Neuronal stem cell (in vitro differentiated cells): ENCODE data around the gene LAMC3.

Experiments used
- DNase-seq: peaks from one replicate; pipeline ENCODE4 v3.0.0-alpha.2; 2013; ENCODE audit warnings: low spot score
- H2AFZ ChIP-seq: one replicate; pipeline ENCODE4 v1.6.1; 2013; ENCODE audit warnings: mild to moderate bottlenecking, low read length, inconsistent platforms
- H2AK5ac ChIP-seq: 2 replicates; pipeline ENCODE4 v1.6.1; 2013; ENCODE audit warnings: low read depth, mild to moderate bottlenecking, inconsistent platforms, low read length, moderate library complexity, mixed read lengths
- H2BK120ac ChIP-seq: 2 replicates; pipeline ENCODE4 v1.6.1; 2013; ENCODE audit warnings: low read depth, mild to moderate bottlenecking, inconsistent platforms, low read length, moderate library complexity, mixed read lengths
- H2BK12ac ChIP-seq: one replicate; pipeline ENCODE4 v1.6.1; 2013; ENCODE audit warnings: low read length, inconsistent platforms
- H2BK15ac ChIP-seq: 2 replicates; pipeline ENCODE4 v1.6.1; 2013; ENCODE audit warnings: mild to moderate bottlenecking, low read length, inconsistent platforms, mixed read lengths
- H2BK5ac ChIP-seq: one replicate; pipeline ENCODE4 v1.6.1; 2013; ENCODE audit warnings: inconsistent platforms, mild to moderate bottlenecking, low read length, moderate library complexity
- H3K14ac ChIP-seq: one replicate; pipeline ENCODE4 v1.6.1; 2013; ENCODE audit warnings: low read length, inconsistent platforms
- H3K18ac ChIP-seq: 2 replicates; pipeline ENCODE4 v1.6.1; 2013; ENCODE audit warnings: low read length, inconsistent platforms
- H3K23ac ChIP-seq: 2 replicates; pipeline ENCODE4 v1.6.1; 2013; ENCODE audit warnings: low read depth, mild to moderate bottlenecking, mixed read lengths, low read length, inconsistent platforms; ENCODE audit not compliant: poor library complexity
- H3K27ac ChIP-seq: replicated peaks from 3 replicates; pipeline ENCODE4 v1.5.1; 2013; ENCODE audit warnings: low read length, inconsistent platforms
- H3K27me3 ChIP-seq, 3 experiments: 2 replicates each; pipeline ENCODE4 v1.6.1; 2013; ENCODE audit warnings: low read length in 3 of 3, mild to moderate bottlenecking in 2 of 3, inconsistent platforms in 1 of 3, low read depth in 1 of 3, mixed read lengths in 1 of 3, moderate library complexity in 1 of 3; ENCODE audit not compliant: control insufficient read depth in 3 of 3, insufficient read depth in 3 of 3
- H3K36me3 ChIP-seq, 2 donors: replicated peaks in 1 of 2; 2 replicates each; pipeline ENCODE4 v1.6.1; 2013; ENCODE audit warnings: low read length in 2 of 2; ENCODE audit not compliant: control insufficient read depth in 2 of 2, insufficient read depth in 2 of 2
- H3K4ac ChIP-seq: 2 replicates; pipeline ENCODE4 v1.6.1; 2013; ENCODE audit warnings: inconsistent platforms, mild to moderate bottlenecking, low read length, moderate library complexity
- H3K4me1 ChIP-seq, 2 donors: 1 replicate in 1 of 2; 2 replicates in 1 of 2; pipeline ENCODE4 v1.6.1; 2013; ENCODE audit warnings: low read length in 2 of 2, low read depth in 1 of 2; ENCODE audit not compliant: control insufficient read depth in 2 of 2, insufficient read depth in 1 of 2
- H3K4me2 ChIP-seq: one replicate; pipeline ENCODE4 v1.6.1; 2013; ENCODE audit warnings: mild to moderate bottlenecking, low read length, inconsistent platforms; ENCODE audit not compliant: insufficient read depth, poor library complexity, severe bottlenecking
- H3K4me3 ChIP-seq, 2 donors: 2 replicates each; pipeline ENCODE4 v1.5.1; 2013; ENCODE audit warnings: low read length in 2 of 2, mild to moderate bottlenecking in 2 of 2, inconsistent platforms in 1 of 2, moderate library complexity in 1 of 2
- H3K79me1 ChIP-seq: one replicate; pipeline ENCODE4 v1.6.1; 2013; ENCODE audit warnings: low read depth, mild to moderate bottlenecking, inconsistent platforms, low read length, moderate library complexity
- H3K9ac ChIP-seq: one replicate; pipeline ENCODE4 v1.6.1; 2013; ENCODE audit warnings: mild to moderate bottlenecking, low read depth, low read length, inconsistent platforms; ENCODE audit not compliant: poor library complexity
- H3K9me3 ChIP-seq, 2 donors: replicated peaks in 1 of 2; 2 replicates each; pipeline versions ENCODE3 to v1.6.1; 2013; ENCODE audit warnings: low read length in 2 of 2, mild to moderate bottlenecking in 2 of 2, inconsistent platforms in 1 of 2, low read depth in 1 of 2, mixed read lengths in 1 of 2, moderate library complexity in 1 of 2; ENCODE audit not compliant: control insufficient read depth in 2 of 2, insufficient read depth in 1 of 2
- H4K8ac ChIP-seq: one replicate; pipeline ENCODE4 v1.6.1; 2013; ENCODE audit warnings: low read depth, mild to moderate bottlenecking, inconsistent platforms, low read length, moderate library complexity
- H4K91ac ChIP-seq: one replicate; pipeline ENCODE4 v1.6.1; 2013; ENCODE audit warnings: low read length, low read depth, mild to moderate bottlenecking, inconsistent platforms; ENCODE audit not compliant: poor library complexity
- WGBS, 2 donors: extraction: QIAGEN DNeasy Blood & Tissue Kit; methylation state at CpG; one replicate each; pipeline ENCODE4 v1.1.7; 2013; ENCODE audit warnings: missing lambda C conversion rate in 2 of 2, mixed read lengths in 1 of 2; ENCODE audit not compliant: insufficient read length in 2 of 2, insufficient replicate concordance in 1 of 2; ENCODE audit errors: extremely low coverage in 2 of 2; 5-methylcytosine and 5-hydroxymethylcytosine counted together

Gene LAMC3

GRCh38 chr9:131012396-131012917, 3.5 kb downstream of the LAMC3 start:
- H3K79me1 ChIP-seq = no peaks in the 10 kb centered on the region
- H4K8ac ChIP-seq = no peak overlapping the region
- H2AK5ac ChIP-seq = peak overlapping the region; percentile 46
- peak overlapping the region; percentile 78 for H3K18ac ChIP-seq
- no peak overlapping the region for H3K4me3 ChIP-seq
- no peak overlapping the region for H3K14ac ChIP-seq
- peaks cover 10 to 65% (median 26%) of the 10 kb centered on the region in 3 experiments for H3K27me3 ChIP-seq
- H3K4me2 ChIP-seq = no peak overlapping the region
- H3K27ac ChIP-seq = no peak overlapping the region
- no peak overlapping the region for H3K9ac ChIP-seq
- no peak overlapping the region for H2BK5ac ChIP-seq
- DNase-seq = no peak
- no peaks in the 10 kb centered on the region for H3K36me3 ChIP-seq
- H2BK15ac ChIP-seq = no peak overlapping the region
- H2AFZ ChIP-seq = peak overlapping the region; percentile 66
- no peak overlapping the region for H2BK120ac ChIP-seq
- H4K91ac ChIP-seq = no peak overlapping the region
- no peak overlapping the region for H3K4ac ChIP-seq
- no peak overlapping the region for H2BK12ac ChIP-seq
- no CpG with 5 or more reads among the region's 22 CpGs for WGBS, 2 donors
- H3K9me3 ChIP-seq = peaks cover 4 to 5% of the 10 kb centered on the region in 2 donors
- H3K4me1 ChIP-seq = peaks cover 12 to 16% of the 10 kb centered on the region in 2 donors
- peak overlapping the region; percentile 92 for H3K23ac ChIP-seq

GRCh38 chr9:131013015-131013755, 4.2 kb downstream of the LAMC3 start:
- Histone ChIP-seq H4K8ac (no peak overlapping the region), H2BK15ac (no peak overlapping the region), H3K27ac (no peak overlapping the region), H2BK120ac (no peak overlapping the region), H2BK5ac (no peak overlapping the region), H3K9ac (no peak overlapping the region), H3K4ac (no peak overlapping the region), H3K14ac (peak overlapping the region; percentile 47), H2AFZ (peak overlapping the region; percentile 66), H3K36me3 (no peaks in the 10 kb centered on the region), H2BK12ac (peak overlapping the region; percentile 58), H2AK5ac (peak overlapping the region; percentile 77), H3K4me2 (no peak overlapping the region), H3K4me3 (no peak overlapping the region), H3K9me3 (peaks cover 4 to 5% of the 10 kb centered on the region in 2 donors), H3K18ac (peak overlapping the region; percentile 78), H3K4me1 (peaks cover 12 to 16% of the 10 kb centered on the region in 2 donors), H3K23ac (peak overlapping the region; percentile 96), H3K27me3 (peaks cover 10 to 60% (median 22%) of the 10 kb centered on the region in 3 experiments), H3K79me1 (no peaks in the 10 kb centered on the region), H4K91ac (no peak overlapping the region)
- WGBS, 2 donors = no CpG with 5 or more reads among the region's 22 CpGs
- no peak for DNase-seq

GRCh38 chr9:131013771-131014676, 5.0 kb downstream of the LAMC3 start:
- Histone ChIP-seq H3K79me1 (no peaks in the 10 kb centered on the region), H2BK120ac (no peak overlapping the region), H2AFZ (no peak overlapping the region), H3K27ac (no peak overlapping the region), H2AK5ac (peak overlapping the region; percentile 77), H3K4me3 (no peak overlapping the region), H3K36me3 (no peaks in the 10 kb centered on the region), H3K9me3 (peaks cover 4 to 5% of the 10 kb centered on the region in 2 donors), H3K4ac (no peak overlapping the region), H3K27me3 (peaks cover 6 to 58% (median 15%) of the 10 kb centered on the region in 3 experiments), H4K91ac (no peak overlapping the region), H3K14ac (peak overlapping the region; percentile 89), H3K9ac (no peak overlapping the region), H3K4me1 (peaks cover 12 to 14% of the 10 kb centered on the region in 2 donors), H3K4me2 (no peak overlapping the region), H2BK12ac (no peak overlapping the region), H3K18ac (peak overlapping the region; percentile 87), H3K23ac (peak overlapping the region; percentile 96), H2BK15ac (no peak overlapping the region), H2BK5ac (no peak overlapping the region), H4K8ac (peak overlapping the region; percentile 9)
- no CpG with 5 or more reads among the region's 18 CpGs for WGBS, 2 donors
- no peak for DNase-seq
